K562 (cell line): Measurements from ENCODE around the gene EIPR1. TPM values are rescaled to one million over a fixed set of nuclear protein-coding genes. Genes with fewer than 3 reads are reported as not detected.

Experiments used
- ATAC-seq: fragments of 200-7000 bp; cut with Tn5 transposase; 3 replicates; pipeline ENCODE4 v1.9.1; 2020; ENCODE audit warnings: moderate library complexity
- BruUV-seq: library from RNA; stranded (reverse); fragments of 400-500 nt; replicated peaks from 2 replicates; lab custom pipeline; 2021; lab: Mats Ljungman, UMichigan
- CTCF ChIA-PET: fragments of 300-600 bp; formaldehyde crosslinking; extraction: SDS; loops from one replicate; lab custom pipeline; 2021; ENCODE audit warnings: low intra/inter-chr PET ratio; lab: Yijun Ruan, JAX
- POLR2A ChIA-PET: fragments of 300-600, 350-650 bp; sonication (Branson Sonifier 250); formaldehyde crosslinking; extraction: SDS; loops from one replicate; lab custom pipeline; 2021; ENCODE audit warnings: antibody characterized with exemption, inconsistent platforms; lab: Yijun Ruan, JAX
- DNase-seq, 4 experiments: peaks; one replicate each; pipeline versions ENCODE4 v3.0.0 to v3.0.0-alpha.2; 2011 to 2018; ENCODE audit warnings: low spot score in 3 of 4, mixed read lengths in 3 of 4; ENCODE audit errors: extremely low read depth in 1 of 4
- FAIRE-seq: peaks from 2 replicates; lab custom pipeline; 2011; peaks lifted over from hg19 to GRCh38; lab: Jason Lieb, UNC
- H2AFZ ChIP-seq: 2 replicates; pipeline ENCODE4 v1.6.0; 2011; ENCODE audit warnings: low read depth, low read length, control low read depth, inconsistent platforms
- H3K27ac ChIP-seq: fragments of 200-600 bp; 3 replicates; pipeline ENCODE4 v1.8.0; 2011; ENCODE audit warnings: low read depth, mild to moderate bottlenecking, control low read depth, inconsistent platforms, low read length, moderate library complexity, mixed read lengths; ENCODE audit errors: extremely low read depth
- H3K27me3 ChIP-seq, 2 experiments: fragments of 300-600 bp in 1 of 2; 2 replicates in 1 of 2; 3 replicates in 1 of 2; pipeline versions ENCODE4 v1.6.0 to v1.8.0; 2011; ENCODE audit warnings: inconsistent platforms in 2 of 2, low read length in 2 of 2, mild to moderate bottlenecking in 1 of 2, mixed read lengths in 1 of 2, moderate library complexity in 1 of 2; ENCODE audit not compliant: control insufficient read depth in 2 of 2, insufficient read depth in 2 of 2
- H3K36me3 ChIP-seq: fragments of 300-600 bp; 3 replicates; pipeline ENCODE4 v1.8.0; 2011; ENCODE audit warnings: mild to moderate bottlenecking, low read length, inconsistent platforms; ENCODE audit not compliant: control insufficient read depth, insufficient read depth
- H3K4me1 ChIP-seq, 2 experiments: fragments of 200-600 bp in 1 of 2; replicated peaks in 1 of 2; 2 replicates in 1 of 2; 3 replicates in 1 of 2; pipeline versions ENCODE4 v1.5.1 to v1.8.0; 2011; ENCODE audit warnings: inconsistent platforms in 2 of 2, low read length in 2 of 2, mild to moderate bottlenecking in 1 of 2, mixed read lengths in 1 of 2, moderate library complexity in 1 of 2; ENCODE audit not compliant: control insufficient read depth in 2 of 2, insufficient read depth in 2 of 2
- H3K4me2 ChIP-seq: 2 replicates; pipeline ENCODE4 v1.6.1; 2011; ENCODE audit warnings: low read length, control low read depth, inconsistent platforms, mixed read lengths; ENCODE audit not compliant: insufficient read depth
- H3K4me3 ChIP-seq: fragments of 200-600 bp; sonication (generic), shearing (Covaris generic); 2 replicates; pipeline ENCODE4 v1.5.1; 2016; ENCODE audit warnings: control low read depth, inconsistent platforms
- H3K79me2 ChIP-seq: fragments of 200-600 bp; 3 replicates; pipeline ENCODE4 v1.8.0; 2011; ENCODE audit warnings: low read length, inconsistent platforms; ENCODE audit not compliant: control insufficient read depth, insufficient read depth
- H3K9ac ChIP-seq, 2 experiments: 2 replicates each; pipeline versions ENCODE4 v1.6.0 to v1.6.1; 2011; ENCODE audit warnings: low read depth in 2 of 2, low read length in 2 of 2, control low read depth in 1 of 2, inconsistent platforms in 1 of 2, mild to moderate bottlenecking in 1 of 2, mixed read lengths in 1 of 2; ENCODE audit not compliant: insufficient read depth in 1 of 2
- H3K9me1 ChIP-seq: one replicate; pipeline ENCODE4 v1.6.0; 2011; ENCODE audit warnings: inconsistent platforms, mild to moderate bottlenecking, low read length, moderate library complexity; ENCODE audit not compliant: control insufficient read depth, insufficient read depth
- H3K9me3 ChIP-seq: replicated peaks from 2 replicates; pipeline ENCODE4 v1.5.1; 2011; ENCODE audit warnings: low read depth, low read length, inconsistent platforms; ENCODE audit not compliant: control insufficient read depth, insufficient read depth
- H4K20me1 ChIP-seq: replicated peaks from 2 replicates; pipeline ENCODE4 v1.6.1; 2011; ENCODE audit warnings: low read length, inconsistent platforms, mixed read lengths; ENCODE audit not compliant: control insufficient read depth, insufficient read depth
- BHLHE40 ChIP-seq: IDR thresholded peaks from 2 replicates; pipeline ENCODE4 v1.6.1; 2011; ENCODE audit warnings: low read length, improper control_type of control experiment
- CEBPB ChIP-seq: fragments of 450-650 bp; IDR thresholded peaks from 2 replicates; pipeline ENCODE4 v1.6.1; 2016; ENCODE audit warnings: missing genetic modification characterization, missing compliant biosample characterization
- CEBPG ChIP-seq, 3 experiments: fragments of 200-800 bp in 1 of 3; sonication (Bioruptor generic) in 1 of 3; sonication (generic) in 1 of 3; formaldehyde crosslinking in 1 of 3; IDR thresholded peaks in 2 of 3; conservative IDR thresholded peaks in 1 of 3; 2 replicates each; pipeline versions ENCODE4 v1.6.1 to v1.8.0; 2016 to 2022; ENCODE audit warnings: missing compliant biosample characterization in 2 of 3, missing genetic modification characterization in 2 of 3, mild to moderate bottlenecking in 1 of 3, missing genetic modification reagents in 1 of 3
- PCBP1 ChIP-seq: fragments of 200-400 bp; formaldehyde crosslinking; IDR thresholded peaks from 2 replicates; pipeline ENCODE4 v1.6.1; 2018; ENCODE audit warnings: mild to moderate bottlenecking, low read depth, low read length; ENCODE audit not compliant: poor library complexity, severe bottlenecking
- POU5F1 ChIP-seq: fragments of 150-350 bp; IDR thresholded peaks from 2 replicates; pipeline ENCODE4 v1.6.1; 2014; ENCODE audit warnings: borderline replicate concordance, low read length, low read depth, mild to moderate bottlenecking; ENCODE audit not compliant: partially characterized antibody
- PYGO2 ChIP-seq: fragments of 450-650 bp; IDR thresholded peaks from 2 replicates; pipeline ENCODE4 v1.6.1; 2016; ENCODE audit warnings: mild to moderate bottlenecking, missing genetic modification characterization, moderate library complexity, missing compliant biosample characterization
- RBM14 ChIP-seq: fragments of 200-400 bp; formaldehyde crosslinking; IDR thresholded peaks from 2 replicates; pipeline ENCODE4 v1.6.1; 2018; ENCODE audit warnings: low read depth, mild to moderate bottlenecking, low read length, moderate library complexity, borderline replicate concordance; ENCODE audit not compliant: insufficient read depth
- SMARCC2 ChIP-seq: fragments of 450-650 bp; IDR thresholded peaks from 2 replicates; pipeline ENCODE4 v1.6.1; 2017; ENCODE audit warnings: antibody characterized with exemption, moderate library complexity, mild to moderate bottlenecking, low read depth
- SMC3 ChIP-seq: conservative IDR thresholded peaks from 2 replicates; pipeline ENCODE4 v1.6.1; 2011; ENCODE audit warnings: low read depth, low read length, improper control_type of control experiment; ENCODE audit not compliant: insufficient read depth
- XRCC5 ChIP-seq: fragments of 200-400 bp; formaldehyde crosslinking; IDR thresholded peaks from 2 replicates; pipeline ENCODE4 v1.6.1; 2017; ENCODE audit warnings: low read depth, mild to moderate bottlenecking, low read length
- ZBTB7A ChIP-seq: IDR thresholded peaks from 2 replicates; pipeline ENCODE4 v1.6.1; 2011; ENCODE audit warnings: low read depth, mild to moderate bottlenecking, low read length, moderate library complexity, borderline replicate concordance; ENCODE audit not compliant: control insufficient read depth
- ZFPM2 ChIP-seq: fragments of 250-450 bp; sonication (Bioruptor Pico); IDR thresholded peaks from 2 replicates; pipeline ENCODE4 v1.5.1; 2022; ENCODE audit warnings: mild to moderate bottlenecking
- ZNF165 ChIP-seq: fragments of 250-450 bp; sonication (Bioruptor Pico); IDR thresholded peaks from 2 replicates; pipeline ENCODE4 v1.4.0; 2020; ENCODE audit warnings: borderline replicate concordance
- ZNF436 ChIP-seq: fragments of 250-450, 450-650 bp; sonication (Bioruptor Pico); formaldehyde crosslinking; IDR thresholded peaks from 2 replicates; pipeline ENCODE4 v1.7.0; 2020; ENCODE audit warnings: mild to moderate bottlenecking
- ZNF668 ChIP-seq: fragments of 250-450 bp; sonication (Bioruptor Pico); IDR thresholded peaks from 2 replicates; pipeline ENCODE4 v1.8.0; 2022; ENCODE audit warnings: mild to moderate bottlenecking, inconsistent platforms
- WGBS: fragments of 100-300 bp; shearing (Covaris generic); methylation state at CpG from one replicate; pipeline ENCODE4 v1.1.6; 2016; ENCODE audit warnings: low coverage, mixed read lengths; ENCODE audit not compliant: insufficient coverage; ENCODE audit errors: missing lambda C conversion rate; 5-methylcytosine and 5-hydroxymethylcytosine counted together
- in situ Hi-C: fragments of 300-500 bp; cut with MboI; formaldehyde crosslinking; loops from 4 replicates; pipeline ENCODE4 v1.15.0; 2018; ENCODE audit warnings: inconsistent platforms, mixed read lengths
- intact Hi-C: fragments of 100-400 bp; cut with micrococcal nuclease; formaldehyde crosslinking; loops from 2 replicates; pipeline ENCODE4 v1.14.2; 2022
- polyA plus RNA-seq, 8 experiments: library from polyadenylated mRNA; depleted of rRNA in 4 of 8; stranded (reverse) in 5 of 8; unstranded in 3 of 8; fragments of >200 nt; fragmentation: Nextera tagmentation in 2 of 8; fragmentation: Illumina TruSeq in 1 of 8; extraction: Ambion mirVana in 2 of 8; extraction: Trizol in 1 of 8; gene quantifications; 2 replicates each; pipeline versions ENCODE4 v1.2.1 to v1.2.3, GENCODE V29; 2011 to 2014; ENCODE audit warnings: inconsistent platforms in 1 of 8, missing spikeins in 1 of 8
- total RNA-seq, 7 experiments: library from RNA; depleted of rRNA in 6 of 7; stranded (reverse); fragments of >200 nt in 6 of 7; fragmentation: Illumina TruSeq in 2 of 7; extraction: Trizol in 2 of 7; gene quantifications; 2 replicates each; pipeline versions ENCODE4 v1.2.1 to v1.2.3, GENCODE V29; 2011 to 2021; ENCODE audit warnings: low replicate concordance in 1 of 7

The EIPR1 gene
- total and polyA plus RNA-seq, 9 of the 15 experiments (the other 6 are each of a cell fraction or from before 2014, with no cell fraction given) = 19.9 to 54.4 (median 35.9) TPM

- POLR2A ChIA-PET = no interaction called here
- ATAC-seq (no peak), FAIRE-seq (no peak), DNase-seq (no peak)
- TF ChIP-seq BHLHE40 (no peak), ZNF165 (CRISPR knock-in tag) (no peak), ZFPM2 (CRISPR knock-in tag) (no peak)
- CTCF ChIA-PET = no interaction called here
- Histone ChIP-seq H3K9ac (no peak overlapping the region), H3K4me1 (peaks cover 0 to 7% of the 10 kb centered on the region in 2 experiments; a peak in 2 of 5 replicates), H4K20me1 (no peaks in the 10 kb centered on the region; the same call in 1 of the 2 replicates), H3K9me3 (no peaks in the 10 kb centered on the region), H3K79me2 (no peaks in the 10 kb centered on the region), H3K36me3 (peaks cover 53% of the 10 kb centered on the region; the same call in 2 of the 3 replicates), H2AFZ (no peak overlapping the region), H3K27me3 (no peaks in the 10 kb centered on the region), H3K4me3 (no peak overlapping the region), H3K27ac (no peak overlapping the region), H3K4me2 (no peak overlapping the region), H3K9me1 (no peaks in the 10 kb centered on the region)
- WGBS = 96% methylated on average over 10 of the region's 11 CpGs
- BruUV-seq = no TSS peak
- in situ Hi-C loops (no loop called here), intact Hi-C loops (no loop called here)
These were observed 182.8 kb downstream of the EIPR1 start for GRCh38 chr2:3194828-3195227.

GRCh38 chr2:3193443-3194330, 183.9 kb downstream of the EIPR1 start:
- 85% methylated on average over 18 of the region's 20 CpGs for WGBS
- Histone ChIP-seq H3K9me3 (no peaks in the 10 kb centered on the region), H4K20me1 (no peaks in the 10 kb centered on the region; the same call in 1 of the 2 replicates), H3K9ac (no peak overlapping the region), H3K27ac (no peak overlapping the region), H3K4me2 (no peak overlapping the region), H2AFZ (no peak overlapping the region), H3K4me3 (no peak overlapping the region), H3K4me1 (peaks cover 0 to 4% of the 10 kb centered on the region in 2 experiments; a peak in 2 of 5 replicates), H3K36me3 (peaks cover 59% of the 10 kb centered on the region; the same call in 2 of the 3 replicates), H3K9me1 (no peaks in the 10 kb centered on the region), H3K79me2 (no peaks in the 10 kb centered on the region), H3K27me3 (no peaks in the 10 kb centered on the region)
- in situ Hi-C loops (no loop called here), intact Hi-C loops (no loop called here)
- FAIRE-seq = no peak
- ATAC-seq = no peak
- DNase-seq = no peak
- no TSS peak for BruUV-seq
- CTCF ChIA-PET = no interaction called here
- POLR2A ChIA-PET = no interaction called here
- no peak for TF ChIP-seq SMARCC2
- TF ChIP-seq SMC3 = no peak
- TF ChIP-seq CEBPB (tag) = peak; percentile 90
- no peak for TF ChIP-seq PYGO2 (tag)
- no peak for TF ChIP-seq ZNF668
- no peak for TF ChIP-seq POU5F1
- TF ChIP-seq ZBTB7A = no peak
- no peak for TF ChIP-seq ZNF436 (CRISPR knock-in tag)
- no peak for TF ChIP-seq RBM14
- no peak for TF ChIP-seq PCBP1
- no peak for TF ChIP-seq XRCC5
- no peak for TF ChIP-seq CEBPG (CRISPR knock-in tag; IDR thresholded peaks at IDR 0.05)
- TF ChIP-seq CEBPG (tag; conservative IDR thresholded peaks at IDR 0.05 in 1 of 2, IDR thresholded peaks at IDR 0.05 in 1 of 2) = peak; percentile 67 to 81
